Ishikawa (cell line): ENCODE results near the gene TRIM43B.
"Not testable (repeated sequence)": the region's sequence is repeated elsewhere in the genome, so short reads cannot be mapped to it uniquely, and the experiment has no call there.

Experiments
- CEBPB ChIP-seq: IDR thresholded peaks from 2 replicates; pipeline ENCODE4 v1.6.1; 2012
- CREB1 ChIP-seq: IDR thresholded peaks from 2 replicates; pipeline ENCODE4 v1.6.1; 2012; ENCODE audit warnings: low read depth
- EGR1 ChIP-seq: IDR thresholded peaks from 2 replicates; pipeline ENCODE4 v1.6.1; 2012
- EP300 ChIP-seq: IDR thresholded peaks from 2 replicates; pipeline ENCODE4 v1.6.1; 2012; ENCODE audit warnings: borderline replicate concordance
- FOXM1 ChIP-seq: IDR thresholded peaks from 2 replicates; pipeline ENCODE4 v1.6.1; 2012; ENCODE audit warnings: low read depth, borderline replicate concordance
- MAX ChIP-seq: IDR thresholded peaks from 2 replicates; pipeline ENCODE4 v1.6.1; 2012
- NFIC ChIP-seq: IDR thresholded peaks from 2 replicates; pipeline ENCODE4 v1.6.1; 2012
- RAD21 ChIP-seq: IDR thresholded peaks from 2 replicates; pipeline ENCODE4 v1.6.1; 2012; ENCODE audit warnings: low read depth
- REST ChIP-seq: IDR thresholded peaks from 2 replicates; pipeline ENCODE4 v1.6.1; 2012; ENCODE audit warnings: low read depth, mild to moderate bottlenecking
- TAF1 ChIP-seq: IDR thresholded peaks from 2 replicates; pipeline ENCODE4 v1.6.1; 2012; ENCODE audit warnings: low read depth, mild to moderate bottlenecking
- TCF12 ChIP-seq: IDR thresholded peaks from 2 replicates; pipeline ENCODE4 v1.6.1; 2012; ENCODE audit warnings: low read depth
- TEAD4 ChIP-seq: IDR thresholded peaks from 2 replicates; pipeline ENCODE4 v1.6.1; 2012
- USF1 ChIP-seq: IDR thresholded peaks from 2 replicates; pipeline ENCODE4 v1.6.1; 2012
- YY1 ChIP-seq: IDR thresholded peaks from 2 replicates; pipeline ENCODE4 v1.6.1; 2012; ENCODE audit warnings: low read depth
- ZBTB7A ChIP-seq: IDR thresholded peaks from 2 replicates; pipeline ENCODE4 v1.6.1; 2012; ENCODE audit warnings: low read depth

TRIM43B gene

GRCh38 chr2:95484654-95485053 is at the start of gene TRIM43B:
Gene TRIM43B, minus strand, starts transcription at chr2:95484754. Its CDS starts 2,040 bp downstream, at chr2:95482714.
- TF ChIP-seq EGR1, FOXM1, TEAD4: not testable (repeated sequence)

GRCh38 chr2:95531254-95531771 is 46.8 kb upstream of the TRIM43B start:
- TF ChIP-seq TEAD4 (no peak), REST (no peak), EP300 (no peak), CREB1 (no peak), FOXM1 (no peak), RAD21 (no peak), NFIC (no peak)

- TF ChIP-seq MAX (no peak), TCF12 (no peak), FOXM1 (no peak), TEAD4 (no peak), CEBPB (no peak), RAD21 (no peak), ZBTB7A (no peak), NFIC (no peak), REST (no peak), EP300 (no peak), CREB1 (no peak), TAF1 (no peak), USF1 (no peak), YY1 (no peak), EGR1 (no peak)
These were observed 46.2 kb upstream of the TRIM43B start for GRCh38 chr2:95530734-95531133.

GRCh38 chr2:95526360-95527341 is 42.1 kb upstream of the TRIM43B start:
- TF ChIP-seq CREB1 (no peak), FOXM1 (no peak), REST (no peak), TCF12 (no peak), USF1 (no peak), EGR1 (no peak), EP300 (no peak), CEBPB (no peak), TAF1 (no peak), TEAD4 (no peak), NFIC (no peak), MAX (no peak), YY1 (no peak), ZBTB7A (no peak), RAD21 (no peak)
